Lower leg skin (tissue), 3 donors: ENCODE data around the gene ABRACL.
"Not testable (repeated sequence)": the region's sequence is repeated elsewhere in the genome, so short reads cannot be mapped to it uniquely, and the experiment has no call there.

ENCODE experiments used
- POLR2A ChIP-seq, 2 donors: fragments of 450-650 bp; IDR thresholded peaks; one replicate each; pipeline ENCODE4 v1.6.1; 2016 to 2017; ENCODE audit warnings: antibody characterized with exemption in 2 of 2, mild to moderate bottlenecking in 1 of 2, moderate library complexity in 1 of 2
- TF ChIP-seq, protein P1 (sequence below), 3 donors: fragments of 450-650 bp; IDR thresholded peaks; one replicate each; pipeline ENCODE4 v1.5.1; 2016; ENCODE audit warnings: antibody characterized with exemption in 3 of 3, mild to moderate bottlenecking in 3 of 3, moderate library complexity in 2 of 3

DNA sequence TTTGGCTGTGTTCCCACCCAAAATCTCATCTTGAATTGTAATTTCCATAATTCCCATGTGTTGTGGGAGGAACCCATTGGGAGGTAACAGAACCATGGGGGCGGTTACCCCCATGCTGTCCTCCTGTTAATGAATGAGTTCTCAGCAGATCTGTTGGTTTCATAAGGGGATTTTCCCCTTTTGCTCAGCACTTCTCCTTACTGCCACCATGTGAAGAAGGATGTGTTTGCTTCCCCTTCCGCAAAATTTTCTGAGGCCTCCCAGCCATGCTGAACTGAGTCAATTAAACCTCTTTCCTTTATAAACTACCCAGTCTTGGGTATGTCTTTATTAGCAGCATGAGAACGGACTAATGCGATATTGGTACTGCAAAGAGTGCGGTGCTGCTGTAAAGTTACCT, 35.6 kb upstream of the ABRACL start:
- TF ChIP-seq, protein P1, sequence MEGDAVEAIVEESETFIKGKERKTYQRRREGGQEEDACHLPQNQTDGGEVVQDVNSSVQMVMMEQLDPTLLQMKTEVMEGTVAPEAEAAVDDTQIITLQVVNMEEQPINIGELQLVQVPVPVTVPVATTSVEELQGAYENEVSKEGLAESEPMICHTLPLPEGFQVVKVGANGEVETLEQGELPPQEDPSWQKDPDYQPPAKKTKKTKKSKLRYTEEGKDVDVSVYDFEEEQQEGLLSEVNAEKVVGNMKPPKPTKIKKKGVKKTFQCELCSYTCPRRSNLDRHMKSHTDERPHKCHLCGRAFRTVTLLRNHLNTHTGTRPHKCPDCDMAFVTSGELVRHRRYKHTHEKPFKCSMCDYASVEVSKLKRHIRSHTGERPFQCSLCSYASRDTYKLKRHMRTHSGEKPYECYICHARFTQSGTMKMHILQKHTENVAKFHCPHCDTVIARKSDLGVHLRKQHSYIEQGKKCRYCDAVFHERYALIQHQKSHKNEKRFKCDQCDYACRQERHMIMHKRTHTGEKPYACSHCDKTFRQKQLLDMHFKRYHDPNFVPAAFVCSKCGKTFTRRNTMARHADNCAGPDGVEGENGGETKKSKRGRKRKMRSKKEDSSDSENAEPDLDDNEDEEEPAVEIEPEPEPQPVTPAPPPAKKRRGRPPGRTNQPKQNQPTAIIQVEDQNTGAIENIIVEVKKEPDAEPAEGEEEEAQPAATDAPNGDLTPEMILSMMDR (IDR thresholded peaks at IDR 0.05): not testable (repeated sequence)
- not testable (repeated sequence) for TF ChIP-seq POLR2A (IDR thresholded peaks at IDR 0.05)
